CD4-positive, alpha-beta T cell (primary cell): ENCODE data around the gene UPK1B. TPM values are rescaled to one million over a fixed set of nuclear protein-coding genes. Genes with fewer than 3 reads are reported as not detected.
"Not testable (repeated sequence)": the region's sequence is repeated elsewhere in the genome, so short reads cannot be mapped to it uniquely, and the experiment has no call there.

Experiments
- ATAC-seq: fragments of 200-7000 bp; cut with Tn5 transposase; one replicate; pipeline ENCODE4 v1.10.0; 2022; ENCODE audit warnings: mild to moderate bottlenecking; ENCODE audit not compliant: poor library complexity
- CTCF ChIA-PET: fragments of 350-600 bp; sonication (Branson Sonifier 250); formaldehyde crosslinking; loops from one replicate; lab custom pipeline; 2021; ENCODE audit warnings: antibody characterized with exemption, inconsistent platforms; lab: Charles Lee
- POLR2A ChIA-PET: fragments of 350-600 bp; sonication (Branson Sonifier 250); formaldehyde crosslinking; loops from one replicate; lab custom pipeline; 2021; ENCODE audit warnings: antibody characterized with exemption, inconsistent platforms; lab: Charles Lee
- DNase-seq, 14 experiments: peaks; one replicate each; pipeline ENCODE4 v3.0.0-alpha.2; 2013 to 2020; ENCODE audit warnings: mixed read lengths in 2 of 14
- H3K27ac ChIP-seq, 2 donors: one replicate each; pipeline versions ENCODE4 v1.5.1 to v1.7.0; 2013; ENCODE audit warnings: low read length in 2 of 2, low read depth in 1 of 2, mild to moderate bottlenecking in 1 of 2
- H3K27me3 ChIP-seq, 2 experiments: 1 replicate in 1 of 2; 2 replicates in 1 of 2; pipeline versions ENCODE4 v1.6.1 to v1.7.0; 2013; ENCODE audit warnings: low read length in 2 of 2, control low read depth in 1 of 2, mild to moderate bottlenecking in 1 of 2, moderate library complexity in 1 of 2; ENCODE audit not compliant: insufficient read depth in 2 of 2, control insufficient read depth in 1 of 2
- H3K36me3 ChIP-seq: one replicate; pipeline ENCODE4 v1.6.1; 2013; ENCODE audit warnings: low read length, control low read depth; ENCODE audit not compliant: insufficient read depth
- H3K4me1 ChIP-seq: one replicate; pipeline ENCODE4 v1.6.1; 2013; ENCODE audit warnings: low read length, control low read depth; ENCODE audit not compliant: insufficient read depth
- H3K4me3 ChIP-seq: one replicate; pipeline ENCODE4 v1.5.1; 2013; ENCODE audit warnings: mild to moderate bottlenecking, low read length, moderate library complexity
- H3K9me3 ChIP-seq, 2 experiments: 1 replicate in 1 of 2; 2 replicates in 1 of 2; pipeline versions ENCODE4 v1.6.1 to v1.7.0; 2013; ENCODE audit warnings: low read length in 2 of 2, mild to moderate bottlenecking in 2 of 2, control low read depth in 1 of 2, moderate library complexity in 1 of 2; ENCODE audit not compliant: control insufficient read depth in 1 of 2, insufficient read depth in 1 of 2
- H3K27ac Mint-ChIP-seq: one replicate; pipeline ENCODE4 v1.8.0; 2020; ENCODE audit warnings: mixed read lengths
- H3K27me3 Mint-ChIP-seq: one replicate; pipeline ENCODE4 v1.8.0; 2021; ENCODE audit warnings: mixed read lengths
- H3K36me3 Mint-ChIP-seq: one replicate; pipeline ENCODE4 v1.8.0; 2021; ENCODE audit warnings: low read depth, mixed read lengths
- H3K4me1 Mint-ChIP-seq: one replicate; pipeline ENCODE4 v1.8.0; 2021; ENCODE audit warnings: low read depth, mixed read lengths
- H3K4me3 Mint-ChIP-seq: one replicate; pipeline ENCODE4 v1.8.0; 2020; ENCODE audit warnings: mild to moderate bottlenecking, mixed read lengths
- H3K9me3 Mint-ChIP-seq: one replicate; pipeline ENCODE4 v1.8.0; 2020; ENCODE audit warnings: mixed read lengths
- intact Hi-C, 2 experiments: fragments of 100-400 bp; cut with DNase I in 1 of 2; cut with micrococcal nuclease in 1 of 2; formaldehyde crosslinking; loops; one replicate each; pipeline versions ENCODE4 v1.15.1 to v1.9.0; 2023 to 2025; cut with DNase I, micrococcal nuclease
- total RNA-seq, 174 experiments: library from RNA in 2 of 174; stranded (reverse) in 2 of 174; gene quantifications; one replicate each; pipeline ENCODE4 v1.2.3 and lab custom pipeline; 2021 to 2026
- TF ChIP-seq, protein P1 (sequence below): fragments of 200-600 bp; IDR thresholded peaks from one replicate; pipeline ENCODE4 v1.8.0; 2022; ENCODE audit warnings: antibody characterized with exemption, mild to moderate bottlenecking

The UPK1B gene
- total RNA-seq, 2 experiments from 2014 or later, result not detected

DNA sequence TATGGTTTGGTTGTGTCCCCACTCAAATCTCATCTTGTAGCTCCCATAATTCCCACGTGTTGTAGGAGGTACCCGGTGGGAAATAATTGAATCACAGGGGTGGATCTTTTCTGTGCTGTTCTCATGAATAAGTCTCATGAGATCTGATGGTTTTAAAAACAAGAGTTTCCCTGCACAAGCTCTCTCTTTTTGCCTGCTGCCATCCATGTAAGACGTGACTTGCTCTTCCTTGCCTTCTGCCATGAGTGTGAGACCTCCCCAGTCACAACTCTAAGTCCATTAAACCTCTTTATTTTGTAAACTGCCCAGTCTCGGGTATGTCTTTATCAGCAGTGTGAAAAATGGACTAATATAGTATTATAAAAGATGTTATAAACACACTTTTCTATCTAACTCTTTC lies 34.0 kb upstream of the UPK1B start:
- intact Hi-C loops, H3K27ac ChIP-seq, POLR2A ChIA-PET: not testable (repeated sequence)

DNA sequence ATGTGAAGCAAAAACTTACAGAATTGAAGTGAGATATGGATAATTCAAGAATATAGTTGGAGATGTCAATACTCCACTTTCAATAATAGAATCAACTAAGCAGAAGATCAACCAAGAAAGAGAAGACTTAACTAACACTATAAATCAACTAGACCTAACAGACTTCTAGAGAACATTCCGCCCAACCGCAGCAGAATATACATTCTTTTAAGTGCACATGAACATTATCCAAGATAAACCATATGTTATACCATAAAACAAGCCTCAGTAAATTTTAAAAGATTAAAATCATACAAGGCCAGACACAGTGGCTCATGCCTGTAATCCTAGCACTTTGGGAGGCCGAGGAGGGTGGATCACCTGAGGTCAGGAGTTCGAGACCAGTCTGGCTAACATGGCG lies 32.9 kb upstream of the UPK1B start:
- Mint-ChIP-seq H3K36me3 (no peaks in the 10 kb centered on the region), H3K27me3 (no peaks in the 10 kb centered on the region), H3K4me1 (no peaks in the 10 kb centered on the region), H3K27ac (no peak overlapping the region), H3K4me3 (no peak overlapping the region), H3K9me3 (no peaks in the 10 kb centered on the region)
- intact Hi-C loops, result no loop called here
- Histone ChIP-seq H3K9me3 (no peaks in the 10 kb centered on the region), H3K36me3 (no peaks in the 10 kb centered on the region), H3K4me3 (no peak overlapping the region), H3K27ac (no peak overlapping the region), H3K27me3 (no peaks in the 10 kb centered on the region), H3K4me1 (no peaks in the 10 kb centered on the region)
- no peak for DNase-seq
- no peak for ATAC-seq
- ChIA-PET CTCF (no interaction called here), POLR2A (no interaction called here)
- TF ChIP-seq, protein P1, sequence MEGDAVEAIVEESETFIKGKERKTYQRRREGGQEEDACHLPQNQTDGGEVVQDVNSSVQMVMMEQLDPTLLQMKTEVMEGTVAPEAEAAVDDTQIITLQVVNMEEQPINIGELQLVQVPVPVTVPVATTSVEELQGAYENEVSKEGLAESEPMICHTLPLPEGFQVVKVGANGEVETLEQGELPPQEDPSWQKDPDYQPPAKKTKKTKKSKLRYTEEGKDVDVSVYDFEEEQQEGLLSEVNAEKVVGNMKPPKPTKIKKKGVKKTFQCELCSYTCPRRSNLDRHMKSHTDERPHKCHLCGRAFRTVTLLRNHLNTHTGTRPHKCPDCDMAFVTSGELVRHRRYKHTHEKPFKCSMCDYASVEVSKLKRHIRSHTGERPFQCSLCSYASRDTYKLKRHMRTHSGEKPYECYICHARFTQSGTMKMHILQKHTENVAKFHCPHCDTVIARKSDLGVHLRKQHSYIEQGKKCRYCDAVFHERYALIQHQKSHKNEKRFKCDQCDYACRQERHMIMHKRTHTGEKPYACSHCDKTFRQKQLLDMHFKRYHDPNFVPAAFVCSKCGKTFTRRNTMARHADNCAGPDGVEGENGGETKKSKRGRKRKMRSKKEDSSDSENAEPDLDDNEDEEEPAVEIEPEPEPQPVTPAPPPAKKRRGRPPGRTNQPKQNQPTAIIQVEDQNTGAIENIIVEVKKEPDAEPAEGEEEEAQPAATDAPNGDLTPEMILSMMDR, result no peak

More for the DNA sequence above, 34.0 kb upstream of the UPK1B start:
- H3K9me3 ChIP-seq, H3K36me3 ChIP-seq, H3K36me3 Mint-ChIP-seq, H3K9me3 Mint-ChIP-seq, H3K27me3 ChIP-seq, CTCF ChIA-PET, H3K4me1 ChIP-seq, H3K27ac Mint-ChIP-seq, H3K4me3 ChIP-seq, ATAC-seq, H3K4me3 Mint-ChIP-seq, DNase-seq, H3K27me3 Mint-ChIP-seq, H3K4me1 Mint-ChIP-seq: not testable (repeated sequence)

DNA sequence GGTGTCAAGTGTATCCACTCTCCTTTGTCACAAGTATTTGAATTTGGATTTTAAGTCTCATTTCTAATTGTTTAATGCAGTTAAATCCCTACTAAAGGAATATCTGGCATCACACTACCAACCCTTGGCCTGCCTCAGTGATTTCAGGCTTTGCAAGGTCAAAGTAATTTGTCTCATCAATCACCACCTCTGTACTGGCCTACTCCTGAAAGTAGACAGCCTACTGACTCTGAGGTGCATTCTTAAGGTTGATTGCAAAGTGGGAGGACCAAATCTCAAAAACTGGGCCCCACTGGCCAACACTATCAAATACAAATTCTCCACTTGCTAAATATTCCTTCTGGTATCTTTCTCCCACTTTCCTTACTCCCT lies 28.3 kb upstream of the UPK1B start:
- no peaks in the 10 kb centered on the region for H3K4me1 Mint-ChIP-seq
- Histone ChIP-seq H3K27me3 (no peaks in the 10 kb centered on the region), H3K4me3 (no peak overlapping the region), H3K9me3 (no peaks in the 10 kb centered on the region), H3K36me3 (no peaks in the 10 kb centered on the region), H3K27ac (no peak overlapping the region), H3K4me1 (no peaks in the 10 kb centered on the region)
- no peaks in the 10 kb centered on the region for H3K27me3 Mint-ChIP-seq
- H3K4me3 Mint-ChIP-seq, result no peak overlapping the region
- POLR2A ChIA-PET, result interaction anchor here (0.9 kb wide), 1 partner anchor 96 kb away, joined by 4 read pairs; the partner anchor contains the start of gene B4GALT4
- intact Hi-C loops, result loop anchor here (1.0 to 5.0 kb wide), 3 partner anchors 96 to 208 kb away; no protein-coding TSS in a partner anchor
- H3K27ac Mint-ChIP-seq, result no peak overlapping the region
- TF ChIP-seq, protein P1, result no peak
- CTCF ChIA-PET, result interaction anchor here (1.0 kb wide), 1 partner anchor 207 kb away, joined by 3 read pairs; no protein-coding TSS in a partner anchor
- DNase-seq (no peak), ATAC-seq (no peak)
- H3K9me3 Mint-ChIP-seq, result no peaks in the 10 kb centered on the region
- no peaks in the 10 kb centered on the region for H3K36me3 Mint-ChIP-seq
